Adipocyte (in vitro differentiated cells): Measurements from ENCODE around the gene UBE2O.

Experiments
- DNase-seq: peaks from one replicate; pipeline ENCODE4 v3.0.0-alpha.2; 2015; ENCODE audit warnings: low read depth
- H3K27me3 ChIP-seq: replicated peaks from 2 replicates; pipeline ENCODE4 v1.7.0; 2013; ENCODE audit warnings: mild to moderate bottlenecking, low read length, moderate library complexity; ENCODE audit not compliant: control insufficient read depth, insufficient read depth
- H3K36me3 ChIP-seq: 2 replicates; pipeline ENCODE4 v1.7.0; 2013; ENCODE audit warnings: low read length, mild to moderate bottlenecking, moderate library complexity; ENCODE audit not compliant: control insufficient read depth, insufficient read depth, severe bottlenecking
- H3K4me1 ChIP-seq: 2 replicates; pipeline ENCODE4 v1.7.0; 2013; ENCODE audit warnings: mild to moderate bottlenecking, low read length, moderate library complexity; ENCODE audit not compliant: control insufficient read depth, insufficient read depth
- H3K4me3 ChIP-seq: 2 replicates; pipeline ENCODE4 v1.7.0; 2013; ENCODE audit warnings: mild to moderate bottlenecking, low read length, moderate library complexity
- H3K9ac ChIP-seq: 2 replicates; pipeline ENCODE4 v1.7.0; 2013; ENCODE audit warnings: mild to moderate bottlenecking, low read length, moderate library complexity
- H3K9me3 ChIP-seq: 2 replicates; pipeline ENCODE4 v1.7.0; 2013; ENCODE audit warnings: mild to moderate bottlenecking, low read length, moderate library complexity; ENCODE audit not compliant: control insufficient read depth

UBE2O gene

DNA sequence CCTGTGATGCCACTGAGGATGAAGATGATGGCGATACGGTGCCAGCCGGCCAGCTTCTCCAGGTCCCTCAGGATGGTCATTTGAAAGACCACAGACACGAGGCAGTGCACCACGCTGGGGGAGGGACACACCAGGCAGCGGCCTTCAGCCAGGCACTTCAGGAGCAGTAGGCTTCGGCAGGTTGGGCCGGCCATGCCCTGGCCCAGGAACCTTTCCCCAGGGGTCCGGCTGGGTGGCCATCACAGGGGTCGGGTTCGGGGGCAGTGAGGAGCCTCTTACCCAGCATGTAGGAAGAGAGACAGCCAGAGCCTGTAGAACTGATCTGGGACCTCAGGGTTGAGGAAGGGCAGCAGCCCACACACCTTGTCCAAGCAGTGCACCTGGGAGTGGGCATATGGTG lies 19.8 kb upstream of the UBE2O start:
- Histone ChIP-seq H3K4me3 (no peak overlapping the region), H3K9ac (no peak overlapping the region), H3K4me1 (no peaks in the 10 kb centered on the region), H3K9me3 (no peaks in the 10 kb centered on the region), H3K27me3 (peaks cover 15% of the 10 kb centered on the region), H3K36me3 (no peaks in the 10 kb centered on the region)
- no peak for DNase-seq

DNA sequence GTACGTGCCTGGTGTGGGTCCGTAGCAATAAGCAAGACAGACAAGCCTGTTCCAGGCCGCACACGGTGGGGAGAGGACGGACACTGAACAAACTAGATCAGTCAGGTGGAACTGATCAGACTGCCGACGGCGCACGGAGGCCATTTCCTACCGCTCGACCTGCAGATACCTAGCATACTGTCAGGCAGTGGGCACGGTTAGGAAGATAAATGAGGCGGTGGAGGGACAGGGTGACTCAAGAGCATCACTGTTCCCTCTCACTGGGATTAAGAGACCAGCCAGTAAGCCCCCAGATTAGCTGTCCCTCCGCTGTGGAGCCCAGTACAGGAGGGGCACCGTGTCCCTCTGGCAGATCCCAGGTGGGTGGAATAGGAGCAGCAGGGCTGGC lies 19.3 kb upstream of the UBE2O start:
- Histone ChIP-seq H3K4me3 (no peak overlapping the region), H3K9me3 (no peaks in the 10 kb centered on the region), H3K27me3 (peaks cover 15% of the 10 kb centered on the region), H3K9ac (no peak overlapping the region), H3K36me3 (no peaks in the 10 kb centered on the region), H3K4me1 (no peaks in the 10 kb centered on the region)
- no peak for DNase-seq

DNA sequence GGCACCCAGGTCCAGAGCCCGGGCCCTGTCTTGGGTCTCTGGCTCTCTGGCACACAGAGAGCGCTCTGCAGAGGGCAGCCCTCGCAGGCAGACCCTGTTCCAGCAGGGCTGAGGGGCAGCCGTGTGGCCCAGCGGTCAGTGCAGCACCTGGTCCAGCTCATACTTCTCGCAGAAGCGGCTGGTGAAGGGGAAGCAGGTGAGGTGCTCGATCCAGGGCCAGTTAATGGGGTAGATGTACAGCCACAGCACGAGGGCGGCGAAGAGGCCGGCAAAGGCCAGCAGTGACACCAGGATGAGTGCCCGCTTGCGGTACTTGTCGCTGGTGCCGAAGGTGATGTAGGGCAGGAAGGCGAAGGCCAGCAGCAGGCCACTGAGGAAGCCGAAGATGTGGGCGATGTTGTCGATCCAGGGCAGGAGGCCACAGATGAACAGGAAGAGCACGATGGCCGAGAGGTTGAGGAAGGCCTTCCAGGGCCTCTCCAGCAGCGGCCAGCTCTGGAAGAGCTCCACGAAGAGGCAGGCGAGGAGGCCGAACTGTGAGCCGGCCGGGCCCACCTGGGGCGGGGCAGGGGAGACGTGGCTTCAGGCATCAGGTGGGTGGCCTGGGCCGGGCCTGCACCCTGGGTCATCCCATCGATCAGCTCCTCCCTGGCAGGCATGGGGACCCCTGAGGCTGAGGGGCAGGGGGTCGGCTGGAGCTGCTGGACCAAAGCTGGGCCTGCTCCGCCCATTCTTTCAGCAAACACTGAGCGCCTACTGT lies 18.7 kb upstream of the UBE2O start:
- no peaks in the 10 kb centered on the region for H3K4me1 ChIP-seq
- H3K9me3 ChIP-seq, result no peaks in the 10 kb centered on the region
- DNase-seq, result no peak
- peaks cover 16% of the 10 kb centered on the region for H3K27me3 ChIP-seq
- no peak overlapping the region for H3K9ac ChIP-seq
- no peaks in the 10 kb centered on the region for H3K36me3 ChIP-seq
- no peak overlapping the region for H3K4me3 ChIP-seq

DNA sequence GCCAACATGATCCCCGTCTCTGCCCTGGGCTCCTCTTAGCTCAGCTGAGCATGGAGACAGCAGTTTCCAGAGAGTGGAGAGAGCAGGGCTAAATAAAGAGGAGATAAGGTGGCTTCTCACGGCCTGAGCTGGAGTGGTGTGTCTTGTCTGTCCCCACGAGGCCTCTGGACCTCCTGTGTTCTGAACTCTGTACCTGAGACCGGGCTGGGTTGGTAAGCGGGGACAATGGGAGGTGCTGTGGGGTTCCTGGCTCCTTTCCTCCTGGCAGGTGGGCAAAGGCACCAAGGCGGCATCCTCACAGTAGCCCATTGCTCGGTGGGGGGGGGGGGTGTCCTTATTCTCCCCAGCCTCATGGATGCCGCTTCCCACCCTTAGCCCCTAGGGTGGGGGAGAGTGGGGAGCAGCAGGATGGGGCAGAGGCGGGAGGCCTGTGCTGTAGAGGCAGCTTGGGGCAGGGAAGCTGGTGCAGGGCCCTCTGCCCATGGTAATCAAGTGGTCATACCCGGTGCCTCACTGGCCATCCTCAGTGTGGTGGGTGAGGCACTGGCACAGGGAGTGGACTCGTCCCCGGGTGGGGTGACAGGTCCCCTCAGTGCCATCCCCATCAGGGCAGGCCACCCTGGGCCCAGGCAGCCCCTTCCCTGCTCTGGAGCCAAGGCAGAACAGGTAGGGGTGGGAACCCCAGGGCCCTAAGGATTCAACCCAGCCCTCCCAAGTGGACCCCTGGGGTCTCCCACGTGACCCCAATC lies 17.2 kb upstream of the UBE2O start:
- Histone ChIP-seq H3K4me1 (no peaks in the 10 kb centered on the region), H3K4me3 (no peak overlapping the region), H3K36me3 (no peaks in the 10 kb centered on the region), H3K27me3 (peaks cover 20% of the 10 kb centered on the region), H3K9ac (no peak overlapping the region), H3K9me3 (no peaks in the 10 kb centered on the region)
- no peak for DNase-seq

DNA sequence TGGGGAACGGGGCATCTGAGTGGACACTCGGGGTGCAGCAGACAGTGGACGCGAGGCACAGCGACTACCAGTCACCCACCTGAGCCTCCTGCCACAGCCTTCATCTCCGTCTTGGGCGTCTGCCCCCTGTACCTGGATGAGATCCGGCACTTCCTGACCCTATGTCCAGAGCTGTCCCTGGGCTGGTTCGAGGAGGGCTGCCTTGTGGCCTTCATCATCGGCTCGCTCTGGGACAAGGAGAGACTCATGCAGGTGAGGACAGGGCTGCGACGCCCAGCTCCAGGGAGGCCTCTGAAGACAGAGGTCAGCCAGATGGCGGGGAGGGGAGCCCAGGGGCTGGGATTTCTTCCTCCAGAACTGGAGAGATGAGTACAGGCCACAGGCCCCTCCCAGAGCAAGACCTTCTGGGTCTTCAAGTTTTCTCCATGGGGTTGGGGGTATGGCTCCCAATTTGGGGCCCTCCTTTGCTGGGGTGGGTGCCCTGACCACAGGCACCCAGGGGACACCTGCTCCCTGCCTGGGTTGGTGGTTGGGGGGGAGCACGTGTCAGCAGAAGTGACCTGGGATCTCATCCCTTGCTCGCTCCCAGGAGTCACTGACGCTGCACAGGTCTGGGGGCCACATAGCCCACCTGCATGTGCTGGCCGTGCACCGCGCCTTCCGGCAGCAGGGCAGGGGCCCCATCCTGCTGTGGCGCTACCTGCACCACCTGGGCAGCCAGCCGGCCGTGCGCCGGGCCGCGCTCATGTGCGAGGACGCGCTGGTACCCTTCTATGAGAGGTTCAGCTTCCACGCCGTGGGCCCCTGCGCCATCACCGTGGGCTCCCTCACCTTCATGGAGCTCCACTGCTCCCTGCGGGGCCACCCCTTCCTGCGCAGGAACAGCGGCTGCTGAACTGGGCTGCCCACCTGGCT lies 16.4 kb upstream of the UBE2O start:
- DNase-seq, result no peak
- Histone ChIP-seq H3K4me3 (no peak overlapping the region), H3K9ac (no peak overlapping the region), H3K9me3 (no peaks in the 10 kb centered on the region), H3K4me1 (no peaks in the 10 kb centered on the region), H3K36me3 (no peaks in the 10 kb centered on the region), H3K27me3 (peaks cover 20% of the 10 kb centered on the region)

DNA sequence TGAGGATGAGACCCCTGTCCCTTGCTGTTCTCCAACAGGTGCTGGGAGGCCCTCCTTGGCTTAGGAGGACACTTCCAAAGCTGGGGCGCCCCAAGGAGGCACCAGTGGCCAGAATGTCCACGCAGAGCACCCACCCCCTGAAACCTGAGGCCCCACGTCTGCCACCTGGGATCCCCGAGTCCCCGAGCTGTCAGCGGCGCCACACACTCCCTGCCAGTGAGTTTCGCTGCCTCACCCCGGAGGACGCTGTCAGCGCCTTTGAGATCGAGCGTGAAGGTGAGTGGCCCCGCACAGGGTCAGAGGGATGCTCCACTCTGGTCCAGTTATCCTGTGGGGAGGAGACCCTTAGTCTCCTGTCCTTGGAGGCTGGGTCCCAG lies 15.7 kb upstream of the UBE2O start:
- Histone ChIP-seq H3K9ac (no peak overlapping the region), H3K9me3 (no peaks in the 10 kb centered on the region), H3K27me3 (peaks cover 22% of the 10 kb centered on the region), H3K4me3 (no peak overlapping the region), H3K36me3 (no peaks in the 10 kb centered on the region), H3K4me1 (no peaks in the 10 kb centered on the region)
- no peak for DNase-seq

DNA sequence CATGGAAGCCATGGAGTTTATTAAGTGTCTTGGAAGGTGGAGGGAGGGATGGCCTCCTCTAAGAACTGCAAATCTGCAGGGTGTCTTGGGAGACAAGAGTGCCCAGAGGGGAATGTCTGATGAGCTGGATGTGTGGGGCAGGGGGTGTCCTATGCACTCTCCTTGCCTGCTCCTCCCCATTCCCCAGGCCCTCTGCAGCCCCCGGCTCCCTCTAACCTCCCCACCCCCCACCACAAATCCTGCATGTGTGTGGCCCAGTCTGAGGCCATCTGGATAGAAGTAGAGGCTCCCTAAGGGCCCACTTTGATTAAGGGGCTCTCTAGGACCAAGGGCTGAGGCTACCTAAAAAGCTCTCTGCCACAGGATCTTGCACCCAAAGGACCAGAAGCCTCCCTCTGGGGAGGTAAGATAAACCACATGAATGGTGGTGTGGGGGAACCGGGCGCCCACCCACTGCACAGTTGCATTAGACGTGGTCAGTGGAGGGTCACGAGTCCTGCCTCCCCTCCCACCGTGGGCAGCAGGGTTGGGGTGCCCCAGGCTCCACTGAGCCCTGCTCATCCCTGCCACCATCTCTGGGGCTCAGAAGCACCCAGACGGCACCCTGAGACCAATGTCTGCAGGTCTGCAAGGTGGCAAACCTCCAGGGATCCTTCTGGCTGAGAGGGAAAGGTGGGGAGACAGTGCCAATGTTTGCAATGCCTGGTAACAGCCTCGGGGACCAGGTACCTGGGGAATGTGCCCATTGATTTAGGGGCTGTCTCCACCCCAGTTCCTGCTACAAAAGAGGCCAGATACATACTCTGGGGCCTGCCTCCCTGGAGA lies 15.1 kb upstream of the UBE2O start:
- peaks cover 25% of the 10 kb centered on the region for H3K27me3 ChIP-seq
- H3K36me3 ChIP-seq, result no peaks in the 10 kb centered on the region
- H3K4me1 ChIP-seq, result no peaks in the 10 kb centered on the region
- no peak overlapping the region for H3K4me3 ChIP-seq
- no peak for DNase-seq
- no peak overlapping the region for H3K9ac ChIP-seq
- no peaks in the 10 kb centered on the region for H3K9me3 ChIP-seq

DNA sequence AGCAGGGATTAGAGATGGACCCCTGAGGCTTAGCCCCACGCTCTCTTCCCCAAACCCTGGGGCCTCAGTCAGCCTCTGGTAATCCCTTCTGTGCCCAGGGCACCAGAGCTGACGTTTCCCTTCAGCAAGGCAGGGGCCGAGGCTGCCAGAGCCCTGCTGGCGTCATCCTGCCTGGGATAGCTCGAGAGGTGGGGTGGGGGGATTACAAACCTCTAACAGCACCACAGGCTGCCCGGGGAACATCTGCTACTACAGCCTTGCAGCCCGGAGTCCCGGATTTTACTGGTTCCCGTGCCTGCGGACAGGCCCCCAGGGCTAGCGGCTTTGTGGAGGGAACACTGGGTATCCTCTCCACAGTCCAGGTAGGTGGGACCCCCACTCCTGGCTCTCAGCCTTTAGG lies 14.4 kb upstream of the UBE2O start, which contains the start of gene AANAT:
AANAT (plus strand) TSS at position 238 of the 400 bp plus-strand sequence. CDS start 1,144 bp downstream, outside the sequence.
- peaks cover 25% of the 10 kb centered on the region for H3K27me3 ChIP-seq
- no peak within 1 kb of the TSS for H3K4me3 ChIP-seq
- DNase-seq, result no peak
- no peaks in the 10 kb centered on the region for H3K4me1 ChIP-seq
- H3K9me3 ChIP-seq, result no peaks in the 10 kb centered on the region
- H3K36me3 ChIP-seq, result no peaks in the 10 kb centered on the region
- H3K9ac ChIP-seq, result no peak within 1 kb of the TSS

DNA sequence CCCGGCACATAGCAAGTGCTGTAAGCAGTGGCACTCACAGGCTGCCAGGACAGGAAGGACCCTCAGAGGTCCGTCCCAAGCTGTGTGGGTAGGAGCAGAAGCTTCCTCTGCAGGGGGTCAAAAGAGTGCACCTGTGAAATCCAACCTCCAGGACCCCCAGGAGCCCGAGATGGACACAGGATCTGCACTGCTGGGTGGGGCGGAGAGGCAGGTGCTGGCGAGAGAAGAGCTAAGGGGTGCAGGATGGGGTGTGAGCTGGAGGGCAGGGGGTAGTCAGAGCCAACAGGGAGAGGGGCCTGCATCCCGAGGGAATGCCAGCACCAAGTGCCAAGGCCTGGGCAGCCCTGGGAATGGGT lies 13.8 kb upstream of the UBE2O start:
- no peak for DNase-seq

DNA sequence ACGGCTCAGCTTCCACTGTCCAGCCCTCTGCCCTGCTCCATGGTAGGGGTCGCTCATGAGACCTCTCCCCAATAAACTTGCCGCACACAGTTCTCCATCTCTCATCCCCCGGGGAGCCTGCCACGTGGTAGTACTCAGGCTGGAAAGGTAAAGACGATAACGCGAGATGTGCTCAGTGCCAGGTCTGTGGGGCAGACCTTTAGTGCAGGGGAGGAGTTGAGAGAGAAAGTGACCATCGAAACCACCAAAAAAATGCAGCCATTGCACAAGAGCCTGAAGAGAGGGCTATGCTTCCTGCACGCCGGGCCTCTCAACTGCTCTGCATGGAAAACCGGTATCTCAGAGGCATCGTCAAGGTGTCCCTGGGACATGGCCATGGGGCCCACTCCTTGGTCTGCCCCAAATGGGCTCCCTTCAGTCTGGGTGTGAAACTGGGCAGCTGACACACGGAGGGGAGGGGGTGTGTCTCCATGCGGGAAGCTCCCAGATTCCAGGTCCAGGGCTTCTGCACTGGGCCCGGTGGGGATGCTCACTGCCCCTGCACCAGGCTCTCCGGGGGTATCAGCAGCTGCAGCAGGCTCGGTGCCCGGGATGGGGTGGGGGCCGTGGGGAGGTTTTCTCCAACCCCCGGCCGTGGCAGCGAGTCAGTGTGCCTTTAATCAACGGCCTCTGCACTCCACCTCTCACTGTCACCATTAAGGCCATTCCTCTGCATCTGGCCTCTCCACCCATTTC lies 9.8 kb upstream of the UBE2O start:
- DNase-seq, result no peak
- Histone ChIP-seq H3K9ac (no peak overlapping the region), H3K9me3 (no peaks in the 10 kb centered on the region), H3K4me3 (no peak overlapping the region), H3K27me3 (peaks cover 16% of the 10 kb centered on the region), H3K36me3 (no peaks in the 10 kb centered on the region), H3K4me1 (no peaks in the 10 kb centered on the region)

More for the DNA sequence above, 13.8 kb upstream of the UBE2O start:
- H3K4me1 ChIP-seq, result no peaks in the 10 kb centered on the region
- no peak overlapping the region for H3K4me3 ChIP-seq
- no peak overlapping the region for H3K9ac ChIP-seq
- H3K9me3 ChIP-seq, result no peaks in the 10 kb centered on the region
- peaks cover 25% of the 10 kb centered on the region for H3K27me3 ChIP-seq
- no peaks in the 10 kb centered on the region for H3K36me3 ChIP-seq
